Mesothelial cell of epicardium (in vitro differentiated cells): ENCODE measurements around the gene ZNF525. TPM values are rescaled to one million over a fixed set of nuclear protein-coding genes. Genes with fewer than 3 reads are reported as not detected.
"Not testable (repeated sequence)": the region's sequence is repeated elsewhere in the genome, so short reads cannot be mapped to it uniquely, and the experiment has no call there.

Experiments
- DNase-seq, 2 experiments: peaks; one replicate each; pipeline ENCODE4 v3.0.0; 2021; ENCODE audit warnings: low spot score in 2 of 2; ENCODE audit not compliant: unreplicated experiment in 2 of 2
- H3K27ac Mint-ChIP-seq: 2 replicates; pipeline ENCODE4 v1.8.0; 2021; ENCODE audit warnings: mixed read lengths
- H3K27me3 Mint-ChIP-seq: 2 replicates; pipeline ENCODE4 v1.8.0; 2021; ENCODE audit warnings: low read depth, mixed read lengths
- H3K36me3 Mint-ChIP-seq: 2 replicates; pipeline ENCODE4 v1.8.0; 2021; ENCODE audit warnings: mixed read lengths
- H3K4me1 Mint-ChIP-seq: 2 replicates; pipeline ENCODE4 v1.8.0; 2021; ENCODE audit warnings: mixed read lengths
- H3K4me3 Mint-ChIP-seq: 2 replicates; pipeline ENCODE4 v1.8.0; 2021; ENCODE audit warnings: mild to moderate bottlenecking, moderate library complexity, mixed read lengths
- H3K9me3 Mint-ChIP-seq: 2 replicates; pipeline ENCODE4 v1.8.0; 2021; ENCODE audit warnings: mixed read lengths
- CTCF ChIP-seq: fragments of 200-600 bp; sonication (generic); IDR thresholded peaks from one replicate; pipeline ENCODE4 v1.5.0; 2021; ENCODE audit warnings: antibody characterized with exemption; ENCODE audit not compliant: unreplicated experiment
- total RNA-seq: library from RNA; stranded (reverse); gene quantifications from 3 replicates; pipeline ENCODE4 v1.2.1, GENCODE V29; 2021

Gene ZNF525
- total RNA-seq, 1 donor from 2014 or later = 20.2 TPM

GRCh38 chr19:53394522-53394973, 29.0 kb downstream of the ZNF525 start:
- Mint-ChIP-seq H3K4me3 (peak overlapping the region; percentile 96), H3K9me3 (peaks cover 9% of the 10 kb centered on the region), H3K36me3 (peaks cover 11% of the 10 kb centered on the region), H3K27ac (peak overlapping the region; percentile 98), H3K4me1 (peaks cover 22% of the 10 kb centered on the region), H3K27me3 (no peaks in the 10 kb centered on the region)
- no peak for DNase-seq
- TF ChIP-seq CTCF = no peak

- DNase-seq = peak; percentile 93 to 99
- peak; percentile 62 for TF ChIP-seq CTCF
- H3K27ac Mint-ChIP-seq = peak within 1 kb of the TSS; percentile 98
- H3K9me3 Mint-ChIP-seq = peaks cover 5% of the 10 kb centered on the region
- peak within 1 kb of the TSS; percentile 96 for H3K4me3 Mint-ChIP-seq
- H3K36me3 Mint-ChIP-seq = peaks cover 11% of the 10 kb centered on the region
- H3K27me3 Mint-ChIP-seq = no peaks in the 10 kb centered on the region
- peaks cover 22% of the 10 kb centered on the region for H3K4me1 Mint-ChIP-seq
Measured at GRCh38 chr19:53394974-53395839, 29.7 kb downstream of the ZNF525 start, which contains the start of gene ZNF765. Gene ZNF765 (plus strand): TSS chr19:53395149. CDS start chr19:53398016, 2,867 bp downstream.

- Mint-ChIP-seq H3K36me3 (peaks cover 17% of the 10 kb centered on the region), H3K27ac (peak overlapping the region; percentile 98), H3K4me3 (peak overlapping the region; percentile 96), H3K4me1 (peaks cover 22% of the 10 kb centered on the region)
- H3K9me3 Mint-ChIP-seq, DNase-seq, H3K27me3 Mint-ChIP-seq: not testable (repeated sequence)
Measured at GRCh38 chr19:53395840-53396524, 30.5 kb downstream of the ZNF525 start.

GRCh38 chr19:53396525-53396868, 31.0 kb downstream of the ZNF525 start:
- H3K9me3 Mint-ChIP-seq = no peaks in the 10 kb centered on the region
- peak overlapping the region; percentile 96 for H3K4me3 Mint-ChIP-seq
- TF ChIP-seq CTCF = no peak
- no peak overlapping the region for H3K27ac Mint-ChIP-seq
- DNase-seq = no peak
- H3K36me3 Mint-ChIP-seq = peaks cover 20% of the 10 kb centered on the region
- peaks cover 22% of the 10 kb centered on the region for H3K4me1 Mint-ChIP-seq
- no peaks in the 10 kb centered on the region for H3K27me3 Mint-ChIP-seq

- not testable (repeated sequence) for H3K27ac Mint-ChIP-seq, H3K4me3 Mint-ChIP-seq, DNase-seq, H3K9me3 Mint-ChIP-seq, H3K27me3 Mint-ChIP-seq
- Mint-ChIP-seq H3K36me3 (peaks cover 33% of the 10 kb centered on the region), H3K4me1 (peaks cover 22% of the 10 kb centered on the region)
Measured at GRCh38 chr19:53397918-53398317, 32.4 kb downstream of the ZNF525 start.

GRCh38 chr19:53409505-53410204, 44.1 kb downstream of the ZNF525 start:
- H3K4me1 Mint-ChIP-seq = no peaks in the 10 kb centered on the region
- peaks cover 80% of the 10 kb centered on the region for H3K36me3 Mint-ChIP-seq
- no peak overlapping the region for H3K27ac Mint-ChIP-seq
- TF ChIP-seq CTCF = no peak
- H3K27me3 Mint-ChIP-seq = no peaks in the 10 kb centered on the region
- peaks cover 65% of the 10 kb centered on the region for H3K9me3 Mint-ChIP-seq
- no peak for DNase-seq
- H3K4me3 Mint-ChIP-seq = no peak overlapping the region

GRCh38 chr19:53420520-53421315, 55.2 kb downstream of the ZNF525 start:
- not testable (repeated sequence) for H3K4me3 Mint-ChIP-seq, H3K36me3 Mint-ChIP-seq, DNase-seq, H3K27me3 Mint-ChIP-seq, H3K4me1 Mint-ChIP-seq
- peak overlapping the region; percentile 84 for H3K27ac Mint-ChIP-seq
- H3K9me3 Mint-ChIP-seq = peaks cover 13% of the 10 kb centered on the region
